HepG2 (cell line): Measurements from ENCODE around the gene LTB4R. TPM values are rescaled to one million over a fixed set of nuclear protein-coding genes. Genes with fewer than 3 reads are reported as not detected.
A peak's percentile ranks its signal among the peaks of the same experiment; 100 is the strongest.

ENCODE experiments used
- AHR ChIP-seq: IDR thresholded peaks from 2 replicates; pipeline ENCODE4 v1.6.1; 2018; ENCODE audit warnings: missing genetic modification reagents, missing compliant biosample characterization
- CSRNP1 ChIP-seq: sonication (generic); formaldehyde crosslinking; IDR thresholded peaks from 2 replicates; pipeline ENCODE4 v1.8.1; 2023; ENCODE audit warnings: mild to moderate bottlenecking, missing genetic modification reagents
- HIC2 ChIP-seq: sonication (generic); formaldehyde crosslinking; IDR thresholded peaks from 2 replicates; pipeline ENCODE4 v1.9.0; 2022; ENCODE audit warnings: low read depth, missing genetic modification reagents
- IRF1 ChIP-seq: sonication (generic); formaldehyde crosslinking; IDR thresholded peaks from 2 replicates; pipeline ENCODE4 v1.4.0; 2020; ENCODE audit warnings: low read depth, mild to moderate bottlenecking, missing genetic modification reagents
- IRF2 ChIP-seq: IDR thresholded peaks from 2 replicates; pipeline ENCODE4 v1.6.1; 2018; ENCODE audit warnings: missing genetic modification reagents, missing compliant biosample characterization
- MATR3 ChIP-seq: sonication (generic); formaldehyde crosslinking; IDR thresholded peaks from 2 replicates; pipeline ENCODE4 v1.4.0; 2020; ENCODE audit warnings: missing genetic modification reagents
- NR2F6 ChIP-seq, 2 experiments: IDR thresholded peaks; 2 replicates each; pipeline ENCODE4 v1.6.1; 2016; ENCODE audit warnings: antibody characterized with exemption in 1 of 2, mild to moderate bottlenecking in 1 of 2
- PAX8 ChIP-seq: sonication (generic); formaldehyde crosslinking; IDR thresholded peaks from 2 replicates; pipeline ENCODE4 v1.8.0; 2022; ENCODE audit warnings: mild to moderate bottlenecking, missing genetic modification reagents, borderline replicate concordance
- PITX1 ChIP-seq: sonication (generic); formaldehyde crosslinking; IDR thresholded peaks from 2 replicates; pipeline ENCODE4 v1.5.1; 2020; ENCODE audit warnings: mild to moderate bottlenecking, missing genetic modification reagents
- PPARG ChIP-seq: conservative IDR thresholded peaks from 2 replicates; pipeline ENCODE4 v1.6.1; 2016; ENCODE audit warnings: missing biosample characterization, missing genetic modification reagents
- RFX3 ChIP-seq: IDR thresholded peaks from 2 replicates; pipeline ENCODE4 v1.6.1; 2016; ENCODE audit warnings: missing biosample characterization, missing genetic modification reagents
- TERF1 ChIP-seq: sonication (generic); formaldehyde crosslinking; IDR thresholded peaks from 2 replicates; pipeline ENCODE4 v1.8.0; 2022; ENCODE audit warnings: mild to moderate bottlenecking, missing genetic modification reagents, moderate library complexity
- TMF1 ChIP-seq: sonication (generic); formaldehyde crosslinking; IDR thresholded peaks from 2 replicates; pipeline ENCODE4 v1.8.1; 2022; ENCODE audit warnings: low read depth, missing genetic modification reagents
- TOPORS ChIP-seq: sonication (generic); formaldehyde crosslinking; IDR thresholded peaks from 2 replicates; pipeline ENCODE4 v1.8.0; 2023; ENCODE audit warnings: mild to moderate bottlenecking, missing genetic modification reagents
- YEATS4 ChIP-seq: sonication (generic); formaldehyde crosslinking; IDR thresholded peaks from 2 replicates; pipeline ENCODE4 v1.4.0; 2020; ENCODE audit warnings: missing genetic modification reagents, borderline replicate concordance
- ZFP82 ChIP-seq: sonication (generic); formaldehyde crosslinking; IDR thresholded peaks from 2 replicates; pipeline ENCODE4 v1.5.1; 2020; ENCODE audit warnings: mild to moderate bottlenecking, missing genetic modification reagents, borderline replicate concordance
- ZNF615 ChIP-seq: sonication (generic); formaldehyde crosslinking; IDR thresholded peaks from 2 replicates; pipeline ENCODE4 v1.5.0; 2020; ENCODE audit warnings: mild to moderate bottlenecking, missing genetic modification reagents, borderline replicate concordance
- polyA plus RNA-seq, 8 experiments: library from polyadenylated mRNA; depleted of rRNA in 3 of 8; stranded (reverse) in 7 of 8; unstranded in 1 of 8; fragments of >200 nt; fragmentation: Illumina TruSeq in 4 of 8; extraction: Trizol in 4 of 8; gene quantifications; 2 replicates each; pipeline versions ENCODE4 v1.2.1 to v1.2.3, GENCODE V29; 2011 to 2016; ENCODE audit warnings: low read depth in 4 of 8, missing spikeins in 1 of 8, mixed read lengths in 1 of 8; ENCODE audit not compliant: insufficient read depth in 1 of 8
- total RNA-seq, 5 experiments: library from RNA; depleted of rRNA; stranded (reverse); fragments of >200 nt; fragmentation: Illumina TruSeq; extraction: Trizol; gene quantifications; 2 replicates each; pipeline ENCODE4 v1.2.3, GENCODE V29; 2016; ENCODE audit warnings: low read depth in 1 of 5

The LTB4R gene
- total and polyA plus RNA-seq, 2 of the 13 experiments (the other 11 are each of a cell fraction or from before 2014, with no cell fraction given): 3.2 to 8.2 TPM

- TF ChIP-seq TERF1 (no peak), YEATS4 (CRISPR knock-in tag) (peak; percentile 64), CSRNP1 (CRISPR knock-in tag) (0 out of 2 replicates have a peak, but pooled peaks have one; percentile 50), TOPORS (no peak), IRF2 (0 out of 2 replicates have a peak, but pooled peaks have one; percentile 27), PAX8 (CRISPR knock-in tag) (no peak), NR2F6 (IDR thresholded peaks at IDR 0.05) (no peak), NR2F6 (CRISPR knock-in tag; IDR thresholded peaks at IDR 0.05) (no peak), ZNF615 (CRISPR knock-in tag) (no peak), PPARG (CRISPR knock-in tag) (no peak), ZFP82 (CRISPR knock-in tag) (no peak), AHR (CRISPR knock-in tag) (peak; percentile 84; the same call in 1 of the 2 replicates), HIC2 (CRISPR knock-in tag) (peak; percentile 54; the same call in 1 of the 2 replicates), RFX3 (CRISPR knock-in tag) (no peak), MATR3 (CRISPR knock-in tag) (no peak), IRF1 (CRISPR knock-in tag) (no peak), PITX1 (CRISPR knock-in tag) (peak; percentile 54), TMF1 (peak; percentile 71; the same call in 1 of the 2 replicates)
These were observed 55.6 kb downstream of the LTB4R start (continued) for GRCh38 chr14:24366721-24367513.
